Superior temporal gyrus (tissue), 1 donor: ENCODE data around the gene STIMATE.
A peak's percentile ranks its signal among the peaks of the same experiment; 100 is the strongest.

Source experiments
- DNase-seq: peaks from one replicate; pipeline ENCODE4 v3.0.0-alpha.2; 2016; ENCODE audit errors: extremely low spot score

Gene STIMATE

DNA sequence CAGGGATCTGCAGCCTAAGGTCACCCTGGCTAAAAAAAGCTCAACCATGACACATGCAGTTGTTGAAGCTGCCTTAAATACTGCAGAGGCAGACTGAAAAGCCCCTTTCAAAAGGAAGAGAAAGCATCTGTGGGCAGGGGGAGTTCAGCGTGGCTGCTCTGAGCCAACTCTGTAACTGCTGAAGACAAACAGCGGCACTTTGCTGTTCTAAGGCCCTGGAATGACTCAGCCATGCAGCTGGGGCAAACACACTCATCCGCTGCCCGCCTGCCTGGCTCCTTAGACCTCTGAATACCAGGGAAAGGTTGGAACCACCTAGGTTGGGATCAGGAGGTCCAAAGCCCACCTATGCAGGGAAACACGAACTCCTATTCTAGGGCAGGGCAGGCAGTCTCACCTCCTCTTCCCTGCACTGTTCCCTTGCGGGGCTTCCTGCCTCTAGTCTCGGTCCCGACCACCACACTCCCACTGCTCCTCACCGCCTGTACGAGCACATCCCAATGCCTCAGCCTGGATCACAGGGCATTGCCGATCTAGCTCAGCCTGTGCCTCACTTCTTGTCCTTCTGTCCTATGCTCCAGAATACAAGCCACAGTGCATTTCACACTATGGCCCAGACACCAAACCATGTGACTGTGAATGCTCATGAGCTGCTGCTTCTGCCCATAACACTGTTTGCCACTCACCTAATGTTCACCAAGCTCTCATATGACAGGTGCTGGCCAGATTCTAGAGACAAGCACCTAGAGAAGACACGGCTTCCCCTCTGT, 56.0 kb downstream of the STIMATE start:
- DNase-seq = no peak

DNA sequence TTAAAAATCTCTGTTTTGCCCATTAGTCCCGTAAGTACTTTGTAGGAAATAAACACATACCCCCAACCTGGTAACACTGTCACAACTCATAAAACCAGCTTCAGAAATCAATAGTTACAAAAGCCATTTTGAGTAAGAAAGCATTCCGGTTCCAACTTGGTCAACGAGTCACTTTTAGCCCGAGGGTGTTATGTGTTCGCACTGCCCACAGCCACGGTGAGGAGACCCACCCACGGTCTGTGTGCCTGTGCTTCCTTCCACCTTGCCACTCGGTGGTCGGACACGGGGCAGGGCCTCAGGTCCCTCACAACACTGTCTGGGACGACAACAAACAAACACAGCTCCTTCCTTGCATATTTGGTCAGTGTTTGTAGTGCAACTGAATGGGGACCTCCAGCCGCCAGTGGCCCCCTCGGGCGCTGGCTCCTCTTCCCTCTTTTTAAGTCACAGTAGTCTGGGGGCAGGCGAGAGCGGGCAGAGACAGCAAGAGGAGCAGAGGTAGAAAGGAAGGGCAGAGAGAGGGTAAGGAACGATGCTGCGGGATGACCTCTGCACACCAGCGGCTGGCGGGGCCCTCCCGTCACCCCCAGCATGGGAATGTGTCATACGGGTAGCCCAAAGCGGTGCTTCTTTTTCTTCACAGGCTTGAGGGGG, 57.3 kb downstream of the STIMATE start:
- no peak for DNase-seq

DNA sequence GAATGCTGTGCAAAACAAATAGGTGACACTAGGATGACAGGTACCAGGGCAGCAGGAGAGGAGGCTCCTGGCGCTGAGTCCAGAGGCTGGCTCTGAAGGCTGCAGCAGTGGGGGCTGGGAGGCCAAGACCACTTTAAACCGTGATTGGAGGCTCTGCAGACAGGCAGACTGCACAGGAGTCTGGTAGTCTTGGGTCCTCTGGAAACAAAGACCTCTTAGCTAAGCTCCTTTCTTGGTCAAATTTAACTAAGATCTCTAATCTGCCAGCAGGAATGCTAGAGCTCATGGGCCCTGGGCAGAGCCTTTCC, 58.1 kb downstream of the STIMATE start:
- DNase-seq = no peak

DNA sequence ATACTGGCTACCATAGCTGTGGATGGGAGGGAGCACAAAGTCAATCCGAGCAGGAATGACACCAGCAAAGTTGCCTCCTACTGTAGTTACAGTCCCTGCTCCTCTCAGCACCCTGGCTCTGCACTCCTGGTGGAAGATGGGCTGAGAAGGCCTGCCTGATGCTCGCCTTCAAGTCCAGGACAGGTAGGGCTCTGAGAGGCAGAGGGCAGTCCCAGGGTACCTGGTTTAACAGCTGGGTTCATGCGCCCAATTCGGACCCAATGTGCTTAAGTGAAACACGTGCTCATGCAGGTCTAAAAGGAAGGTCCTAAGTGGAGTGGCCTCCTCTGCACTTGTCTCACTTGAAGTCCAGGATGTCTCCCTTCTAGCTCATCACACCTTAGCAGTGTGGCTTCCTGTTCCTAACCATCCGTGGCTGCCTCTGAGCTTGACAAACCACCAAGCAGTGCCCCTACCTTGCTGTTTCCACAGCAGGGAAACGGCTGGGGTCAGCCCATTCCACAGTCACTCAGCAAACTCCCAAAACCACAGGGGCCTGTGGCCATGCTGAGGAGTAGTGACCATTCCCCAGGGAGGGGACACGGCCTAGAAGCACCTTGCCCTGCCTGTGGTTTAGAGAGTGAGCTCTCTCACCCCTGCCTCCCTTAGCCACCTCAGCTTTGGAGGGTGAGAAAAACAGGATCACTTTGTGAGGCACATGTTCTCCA, 58.6 kb downstream of the STIMATE start:
- no peak for DNase-seq

DNA sequence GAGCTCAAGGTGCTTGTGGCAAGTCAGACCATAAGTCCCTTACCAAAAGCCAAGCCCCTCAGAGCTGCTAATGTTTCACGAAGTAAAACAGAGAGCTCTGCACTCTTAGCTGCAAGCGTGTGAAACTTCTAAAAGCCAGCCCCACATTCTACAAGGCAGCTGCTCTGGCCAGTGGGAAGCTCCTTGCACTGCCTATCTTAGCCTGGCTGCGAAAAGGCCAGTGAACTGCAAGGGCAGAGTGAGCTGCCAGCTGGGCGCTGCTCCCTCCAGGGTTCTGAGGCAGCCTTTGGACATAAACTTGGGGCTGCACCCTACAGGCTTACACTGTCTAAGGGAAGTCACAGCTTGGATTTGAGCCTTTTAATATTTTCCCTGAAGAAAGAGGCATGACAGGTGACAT, 60.4 kb downstream of the STIMATE start:
- DNase-seq = no peak

DNA sequence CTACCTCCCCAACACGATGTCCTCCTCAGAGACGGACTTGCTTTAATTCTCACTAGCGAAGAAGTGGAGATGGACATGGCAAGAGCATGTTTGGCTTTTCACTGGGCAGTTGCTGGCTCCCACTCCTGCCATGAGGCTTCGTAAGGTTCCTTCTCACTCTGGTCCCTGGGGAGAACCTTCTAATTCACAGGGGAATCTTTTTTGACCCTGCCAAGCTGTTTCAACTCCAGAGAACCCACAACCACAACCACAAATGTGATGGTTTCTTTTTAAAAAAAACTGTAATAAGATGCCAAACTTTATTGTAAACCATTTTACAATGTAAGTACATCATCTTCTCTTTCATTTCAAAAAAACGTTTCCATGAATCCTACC, 60.9 kb downstream of the STIMATE start:
- no peak for DNase-seq

DNA sequence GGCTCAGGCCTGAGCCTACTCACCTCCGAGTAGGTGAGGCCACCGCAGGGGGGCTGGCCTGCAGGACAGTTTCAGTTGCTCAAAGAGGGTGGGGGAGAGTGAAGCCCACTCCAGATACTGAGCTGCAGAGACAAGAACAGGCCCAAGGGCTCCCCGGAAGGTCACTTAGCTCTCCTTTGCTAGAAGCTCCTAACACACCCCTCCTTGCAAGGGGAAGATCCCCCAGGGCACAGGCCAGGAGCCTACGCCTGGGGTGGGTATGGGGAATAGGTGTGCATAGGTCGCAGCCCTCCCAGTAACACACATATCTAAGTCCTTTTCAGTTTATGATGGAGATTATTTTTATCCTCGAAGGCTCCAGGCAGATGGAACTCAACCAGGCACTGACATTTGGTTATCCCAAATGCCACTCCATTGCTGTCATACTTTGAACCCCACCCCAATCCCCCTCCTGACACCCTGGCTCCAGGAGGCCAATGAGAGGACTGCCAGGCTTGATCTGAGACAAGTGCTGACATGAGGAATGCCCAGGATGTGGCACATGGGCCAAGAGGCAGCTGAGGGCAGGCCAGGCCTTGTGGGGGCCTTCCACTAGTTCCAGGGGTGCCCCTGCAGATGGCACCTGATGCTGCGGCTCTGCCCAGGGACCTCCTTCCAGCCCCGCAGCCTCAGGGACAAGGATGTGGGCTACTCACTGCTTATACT, 61.4 kb downstream of the STIMATE start:
- no peak for DNase-seq

DNA sequence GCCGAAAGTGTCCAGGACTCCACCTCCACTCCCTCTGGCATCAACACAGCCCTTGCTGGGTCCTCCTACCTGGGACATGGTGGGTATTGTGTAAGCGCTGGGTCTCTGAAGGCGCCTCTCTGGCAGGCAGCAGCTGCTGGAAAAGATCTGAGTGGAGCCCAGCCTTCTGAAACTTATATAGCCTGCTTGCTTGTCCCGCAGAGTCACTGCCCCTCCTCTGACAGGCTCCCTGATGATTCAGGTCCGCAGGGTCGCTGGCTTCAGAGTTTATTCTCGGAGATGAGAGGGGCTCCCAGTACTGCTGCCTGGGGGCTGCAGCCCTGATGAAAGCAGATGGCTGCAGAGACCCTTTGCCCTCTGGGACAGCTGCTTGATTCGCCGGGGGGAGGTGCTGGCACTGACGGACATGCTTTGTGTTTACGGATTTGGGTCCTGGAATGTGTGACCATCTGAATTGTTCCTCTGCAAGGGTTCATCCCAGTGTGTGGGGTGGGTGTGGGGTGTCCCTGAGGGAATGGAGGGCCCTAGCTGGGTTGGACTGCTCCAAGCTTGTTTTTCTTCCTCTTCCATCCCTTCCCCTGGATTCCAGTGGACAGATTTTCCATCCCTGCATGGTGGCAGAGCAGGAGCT, 62.4 kb downstream of the STIMATE start, which contains the start of gene MUSTN1:
Gene MUSTN1 (minus strand): TSS at position 149 of the 631 bp plus-strand sequence. CDS start 71 bp downstream, at position 78.
- no peak for DNase-seq

DNA sequence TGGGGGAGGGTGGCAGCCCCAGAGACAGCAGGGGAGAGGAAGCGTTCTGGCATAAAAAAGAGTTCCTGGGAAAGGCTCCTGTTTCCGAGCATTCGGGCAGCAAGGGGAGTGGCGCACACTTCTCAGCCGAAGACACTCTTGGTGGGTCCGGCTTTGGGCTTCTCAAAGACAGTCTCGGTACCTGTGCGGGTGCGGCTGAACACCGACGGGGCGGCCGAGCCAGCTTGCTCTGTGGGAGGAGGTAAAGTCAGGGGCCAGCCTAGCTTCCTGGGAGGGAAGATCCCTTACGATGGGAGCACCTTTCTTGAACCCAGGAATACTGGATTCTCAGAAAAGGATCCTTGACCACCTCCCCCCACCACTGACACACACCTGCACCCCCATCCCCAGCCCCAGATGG, 64.1 kb downstream of the STIMATE start:
- no peak for DNase-seq

DNA sequence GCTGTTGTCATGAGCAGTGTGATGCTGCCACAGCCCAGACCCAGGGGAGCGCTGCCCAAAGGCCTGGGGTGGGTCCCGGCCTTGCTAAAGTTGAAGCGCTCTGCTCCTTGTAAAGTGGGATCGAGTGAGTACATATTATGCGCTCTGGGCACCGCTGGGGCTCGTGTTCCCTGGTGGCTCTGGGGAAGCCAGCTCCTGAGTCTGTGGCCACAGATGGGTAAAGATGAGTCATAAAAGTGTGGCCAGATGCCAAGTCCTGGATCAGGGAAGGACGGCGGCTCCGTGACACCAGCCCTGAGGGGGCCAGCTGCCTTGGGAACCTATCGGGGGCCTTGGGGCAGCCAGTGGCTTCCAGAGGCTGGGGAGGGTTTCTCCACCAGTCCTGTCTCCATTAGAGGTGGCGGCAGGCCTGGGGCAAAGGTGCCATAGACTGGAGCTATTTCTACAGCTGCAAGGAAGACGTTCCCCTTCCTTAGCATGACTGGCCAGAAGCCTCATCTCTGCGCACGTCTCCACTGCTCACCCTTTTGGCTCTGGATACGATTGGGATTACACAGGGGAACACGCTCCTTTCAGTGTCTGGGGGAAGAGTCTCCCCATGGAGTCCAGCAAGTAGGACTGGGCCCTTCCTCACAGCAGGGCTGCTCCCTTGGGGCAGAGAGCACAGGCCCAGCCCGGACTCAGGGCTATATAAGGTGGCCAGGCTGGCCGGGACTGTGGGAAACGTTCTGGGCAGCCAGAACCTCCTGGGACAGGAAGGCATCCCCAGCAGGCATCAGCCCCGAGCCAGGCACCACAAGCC, 65.6 kb downstream of the STIMATE start:
- peak; percentile 53 for DNase-seq

DNA sequence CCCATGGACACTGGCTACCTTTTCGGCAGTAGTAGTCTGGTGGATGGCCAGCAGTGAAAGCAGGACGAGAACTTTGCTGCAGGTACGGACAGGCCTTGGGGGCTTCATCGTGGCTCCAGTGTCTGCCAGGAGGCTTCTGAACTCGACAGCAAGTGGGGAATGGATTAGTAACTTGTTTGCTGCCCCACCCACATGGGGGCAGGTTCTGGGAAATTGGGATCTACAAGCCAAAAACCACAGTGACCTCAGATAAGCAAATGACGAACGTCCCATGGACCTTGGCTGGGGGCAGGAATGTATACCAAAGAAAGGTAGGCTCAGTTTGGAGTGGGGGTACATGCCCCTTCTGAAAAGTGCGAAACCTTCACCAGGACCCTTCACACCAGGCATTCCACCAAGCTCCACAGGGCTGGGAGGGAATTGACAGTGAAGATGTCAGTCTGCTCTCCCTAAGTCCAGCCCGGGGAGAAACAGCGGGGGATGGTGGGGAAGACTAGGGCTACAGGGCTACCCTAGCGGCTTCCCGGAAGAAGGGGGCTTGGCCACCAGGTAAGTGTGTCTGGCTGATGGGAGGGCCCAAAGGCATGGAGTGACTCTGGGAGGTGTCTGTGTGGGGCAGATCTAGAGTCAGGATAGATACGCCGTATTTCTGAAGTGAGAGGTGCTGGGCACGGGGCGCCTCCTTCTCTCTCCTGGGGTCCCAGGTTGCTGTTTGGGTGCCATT, 66.7 kb downstream of the STIMATE start, which contains the start of gene ITIH4:
Gene ITIH4 (minus strand): TSS at position 138 of the 724 bp plus-strand sequence. CDS start 30 bp downstream, at position 108.
- no peak for DNase-seq

DNA sequence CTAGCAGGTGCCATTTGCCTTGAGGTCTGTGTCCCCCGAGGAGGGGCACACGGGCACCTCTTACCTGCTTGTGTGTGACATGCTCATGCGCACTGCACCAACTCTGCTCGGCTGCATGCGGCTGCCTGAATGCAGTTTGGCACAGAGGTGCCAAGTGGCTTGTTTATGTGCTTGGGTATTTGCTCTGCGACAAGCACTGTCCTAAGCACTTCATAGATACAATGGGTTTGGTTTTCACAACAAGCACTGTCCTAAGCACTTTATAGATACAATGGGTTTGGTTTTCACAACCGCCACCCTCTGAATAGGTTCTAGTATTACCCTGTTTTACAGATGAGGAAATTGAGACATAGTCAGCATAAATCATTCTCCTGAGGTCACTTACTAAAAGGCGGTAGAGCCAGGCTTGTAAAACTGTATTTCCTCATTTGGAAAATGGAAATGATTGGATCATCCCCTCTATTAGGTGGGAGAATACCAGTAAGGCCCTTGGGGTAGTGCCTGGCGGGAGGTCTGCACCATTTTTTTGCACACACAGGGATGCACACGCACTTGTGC, 67.4 kb downstream of the STIMATE start:
- DNase-seq = no peak

DNA sequence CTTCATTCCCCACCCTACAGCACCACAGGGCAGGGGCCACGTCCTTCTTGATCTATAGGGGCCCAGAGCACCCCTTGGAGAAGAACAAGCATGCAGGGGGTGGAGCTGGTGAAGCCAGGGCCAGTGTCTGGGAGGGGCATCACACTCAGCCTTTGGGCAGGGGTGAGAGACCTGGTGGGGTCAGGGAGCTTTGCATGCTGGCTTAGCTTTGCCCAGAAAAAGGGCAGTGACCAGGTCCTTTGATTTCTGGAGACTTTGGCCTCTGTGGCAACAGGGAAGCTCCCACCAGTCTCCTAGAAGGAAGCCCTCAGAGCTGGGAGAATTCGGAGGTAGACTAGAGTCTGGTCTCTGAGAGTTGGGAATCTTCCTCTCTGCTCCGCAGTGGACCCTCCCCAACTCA, 67.9 kb downstream of the STIMATE start:
- no peak for DNase-seq

DNA sequence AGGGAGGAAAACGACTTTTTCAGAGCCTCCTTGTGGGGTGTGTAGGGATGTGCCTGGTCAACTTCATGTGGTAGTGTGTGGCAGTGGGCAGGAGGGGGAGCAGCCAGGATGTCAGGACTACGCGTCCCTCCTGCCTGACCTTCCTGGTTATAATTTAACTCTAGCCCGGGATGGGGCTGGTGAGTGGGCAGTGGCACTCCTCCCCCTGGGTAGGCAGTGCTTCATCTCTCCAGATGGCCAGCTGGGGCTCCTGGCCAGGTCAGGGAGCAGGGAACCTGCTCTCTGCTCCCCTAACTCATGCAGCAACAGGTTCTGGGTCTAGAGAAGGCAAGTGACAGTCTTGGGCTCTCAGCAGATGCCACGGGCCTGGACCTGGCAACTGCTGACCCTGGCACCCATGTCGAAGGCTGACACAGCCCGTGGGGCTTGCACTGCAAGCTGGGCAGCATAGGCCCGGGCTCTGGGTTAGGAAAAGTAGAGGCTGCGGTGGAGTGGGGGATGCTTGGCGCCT, 69.4 kb downstream of the STIMATE start:
- no peak for DNase-seq

DNA sequence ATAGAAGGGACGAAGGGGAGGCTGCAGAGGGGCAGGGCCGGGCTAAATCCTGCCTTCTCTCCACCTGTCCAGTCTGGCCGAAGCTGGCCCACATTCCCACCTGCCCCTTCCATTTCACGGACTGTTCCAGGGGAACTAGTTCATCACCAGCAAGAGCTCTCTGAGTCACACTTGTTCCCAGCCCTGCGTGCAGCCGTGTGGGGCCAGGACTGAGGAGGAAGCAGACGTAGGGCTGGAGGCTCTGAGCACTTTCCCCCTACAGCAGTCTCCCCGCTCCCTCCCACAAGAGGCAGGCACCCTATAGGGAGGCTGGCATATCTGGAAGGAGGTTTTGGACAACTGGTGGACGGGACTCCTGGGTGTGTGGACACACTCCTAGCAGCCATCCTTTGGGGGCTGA, 69.9 kb downstream of the STIMATE start:
- no peak for DNase-seq

DNA sequence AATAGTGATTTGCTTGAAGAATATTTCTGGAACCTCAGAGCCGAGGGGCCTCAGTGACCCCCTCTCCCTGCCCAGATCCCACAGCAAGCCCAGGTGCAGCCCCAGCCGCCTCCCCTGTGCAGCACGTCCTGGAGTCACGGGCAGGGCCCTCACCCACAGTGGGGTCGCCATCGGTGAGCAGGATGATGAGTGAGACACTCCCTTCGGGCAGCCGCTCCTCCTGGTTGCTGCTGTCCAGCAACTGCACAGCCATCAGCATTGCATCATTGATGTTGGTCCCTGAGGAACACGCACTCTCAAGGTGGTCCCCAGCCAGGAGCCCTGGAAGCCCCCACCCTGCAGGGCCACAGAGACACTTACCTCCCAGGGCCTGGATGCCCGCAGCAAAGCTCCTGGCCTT, 73.3 kb downstream of the STIMATE start:
- DNase-seq = no peak

DNA sequence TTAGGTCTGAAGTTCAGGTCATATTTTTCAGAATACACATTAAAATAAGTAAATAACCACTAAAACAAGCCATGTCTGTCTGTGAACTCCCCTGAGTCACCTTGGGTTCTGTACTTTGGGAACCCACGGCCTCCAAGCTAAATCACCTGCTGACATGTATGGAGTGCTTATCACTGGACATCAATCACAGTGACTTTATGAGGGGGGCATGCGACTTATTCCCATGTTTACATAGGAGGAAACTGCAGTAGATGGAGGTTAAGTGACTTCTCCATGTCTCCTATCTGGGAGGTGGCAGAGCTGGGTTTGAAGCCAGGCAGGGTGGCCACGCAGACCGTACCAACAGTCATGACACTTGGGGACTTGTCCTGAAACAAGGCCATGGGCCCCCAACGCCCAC, 75.0 kb downstream of the STIMATE start:
- no peak for DNase-seq

DNA sequence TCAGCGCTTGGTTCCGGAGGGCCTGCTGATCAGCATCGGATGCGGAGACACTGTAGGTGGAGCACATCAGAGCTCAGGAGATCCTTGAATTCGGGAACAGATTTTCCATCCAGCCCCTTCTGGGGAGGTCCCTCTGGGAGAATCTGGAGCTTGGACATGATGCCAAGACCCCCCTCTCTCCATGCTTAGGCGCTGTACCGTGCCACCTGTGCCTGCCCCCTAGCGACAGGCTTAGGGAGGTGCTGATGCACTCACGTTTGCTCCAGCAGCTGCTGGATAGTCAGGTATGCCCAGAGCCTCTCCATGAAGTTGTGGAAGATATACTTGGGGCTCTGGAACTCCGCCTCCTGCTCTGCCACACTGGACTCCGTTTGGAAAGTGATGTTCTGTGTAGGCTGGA, 76.6 kb downstream of the STIMATE start:
- DNase-seq = no peak

DNA sequence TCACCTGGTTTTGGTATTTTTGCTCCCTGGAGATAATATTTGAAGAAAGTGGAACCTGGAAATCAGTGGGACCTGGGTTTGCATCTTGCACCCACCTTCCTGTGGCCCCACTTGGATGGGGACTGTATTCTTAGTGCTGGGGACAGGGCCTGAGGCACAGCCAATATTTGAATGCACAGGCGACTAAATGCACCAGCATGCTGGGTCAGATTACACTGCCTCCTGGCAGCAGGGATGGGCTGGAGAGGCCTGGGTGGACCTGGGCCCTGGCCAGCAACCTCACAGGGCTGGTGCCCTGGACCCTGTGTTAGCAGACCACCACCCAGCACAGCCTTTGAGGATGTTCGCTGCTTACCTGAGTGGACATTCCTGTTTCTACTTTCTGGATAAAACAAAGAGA, 77.4 kb downstream of the STIMATE start:
- no peak for DNase-seq

DNA sequence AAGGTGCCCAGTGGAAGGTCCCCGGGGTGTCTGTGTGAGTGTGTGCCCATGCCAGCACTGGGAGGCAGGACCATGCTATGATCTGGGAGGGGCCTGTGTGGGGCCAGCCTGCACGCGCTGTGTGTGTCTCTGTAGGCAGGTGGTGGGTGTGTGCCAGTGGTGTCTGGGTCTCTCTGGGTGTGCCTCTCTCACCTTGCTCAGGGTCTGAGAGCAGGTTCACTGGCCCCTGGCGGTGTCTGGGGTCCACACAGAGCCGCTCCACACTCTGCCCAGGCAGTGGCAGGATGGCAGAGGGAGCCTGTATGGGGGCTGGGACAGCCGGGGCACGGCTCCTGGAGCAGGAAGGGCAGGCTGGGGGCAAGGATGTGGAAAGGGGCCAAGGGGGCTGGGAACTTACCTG, 79.5 kb downstream of the STIMATE start:
- no peak for DNase-seq
